Keratinocyte (primary cell): ENCODE measurements around the gene CCDC120. TPM values are rescaled to one million over a fixed set of nuclear protein-coding genes. Genes with fewer than 3 reads are reported as not detected.

ENCODE experiments used
- DNase-seq: peaks from one replicate; pipeline ENCODE4 v3.0.0-alpha.2; 2011; ENCODE audit warnings: low read depth, missing footprints, low spot score
- FAIRE-seq: peaks from 2 replicates; lab custom pipeline; 2011; peaks lifted over from hg19 to GRCh38; lab: Jason Lieb, UNC
- H2AFZ ChIP-seq: 2 replicates; pipeline ENCODE4 v1.6.0; 2012; ENCODE audit warnings: low read length, control low read depth, inconsistent platforms; ENCODE audit not compliant: control insufficient read depth
- H3K27ac ChIP-seq: 2 replicates; pipeline ENCODE4 v1.5.1; 2011; ENCODE audit warnings: low read length; ENCODE audit not compliant: control insufficient read depth, insufficient read depth
- H3K27me3 ChIP-seq: 3 replicates; pipeline ENCODE4 v1.6.0; 2011; ENCODE audit warnings: low read length; ENCODE audit not compliant: control insufficient read depth, insufficient read depth; ENCODE audit errors: extremely low read depth
- H3K36me3 ChIP-seq, 2 experiments: 2 replicates in 1 of 2; 3 replicates in 1 of 2; pipeline ENCODE4 v1.5.1; 2011; ENCODE audit warnings: low read length in 2 of 2, mild to moderate bottlenecking in 1 of 2; ENCODE audit not compliant: control insufficient read depth in 2 of 2, insufficient read depth in 2 of 2; ENCODE audit errors: extremely low read depth in 1 of 2
- H3K4me1 ChIP-seq: 3 replicates; pipeline ENCODE4 v1.5.1; 2011; ENCODE audit warnings: low read length; ENCODE audit not compliant: control insufficient read depth, insufficient read depth; ENCODE audit errors: extremely low read depth
- H3K4me2 ChIP-seq: 3 replicates; pipeline ENCODE4 v1.6.0; 2011; ENCODE audit warnings: low read depth, low read length; ENCODE audit not compliant: control insufficient read depth, insufficient read depth; ENCODE audit errors: extremely low read depth
- H3K4me3 ChIP-seq, 3 experiments: fragments of 200-600 bp in 1 of 3; sonication (generic) in 1 of 3; 2 replicates in 2 of 3; 3 replicates in 1 of 3; pipeline ENCODE4 v1.5.1; 2011 to 2016; ENCODE audit warnings: low read length in 3 of 3, mild to moderate bottlenecking in 3 of 3, control low read depth in 2 of 3, inconsistent platforms in 1 of 3, low read depth in 1 of 3, mixed read lengths in 1 of 3, mixed run types in 1 of 3, moderate library complexity in 1 of 3; ENCODE audit not compliant: control insufficient read depth in 2 of 3, insufficient read depth in 2 of 3; ENCODE audit errors: extremely low read depth in 1 of 3
- H3K79me2 ChIP-seq: 2 replicates; pipeline ENCODE4 v1.6.0; 2012; ENCODE audit warnings: low read length; ENCODE audit not compliant: control insufficient read depth, insufficient read depth
- H3K9ac ChIP-seq: 3 replicates; pipeline ENCODE4 v1.6.0; 2011; ENCODE audit warnings: low read length; ENCODE audit not compliant: control insufficient read depth, insufficient read depth; ENCODE audit errors: extremely low read depth
- H3K9me1 ChIP-seq: 3 replicates; pipeline ENCODE4 v1.6.0; 2011; ENCODE audit warnings: low read length; ENCODE audit not compliant: control insufficient read depth, insufficient read depth; ENCODE audit errors: extremely low read depth
- H3K9me3 ChIP-seq: 2 replicates; pipeline ENCODE4 v1.5.1; 2012; ENCODE audit warnings: low read depth, low read length; ENCODE audit not compliant: control insufficient read depth
- H4K20me1 ChIP-seq: 3 replicates; pipeline ENCODE4 v1.6.0; 2011; ENCODE audit warnings: low read length; ENCODE audit not compliant: control insufficient read depth, insufficient read depth; ENCODE audit errors: extremely low read depth
- EZH2 ChIP-seq: IDR thresholded peaks from one replicate; pipeline ENCODE4 v1.6.1; 2012; ENCODE audit warnings: inconsistent platforms, mild to moderate bottlenecking, low read length, moderate library complexity
- dilution Hi-C: fragments of 300-500 bp; cut with MboI; formaldehyde crosslinking; loops from one replicate; pipeline ENCODE4 v1.7.0; 2020; ENCODE audit warnings: low sequenced_read_pairs; ENCODE audit not compliant: extremely low pct_ligation_motif_present
- polyA plus RNA-seq, 5 experiments: library from polyadenylated mRNA; depleted of rRNA in 3 of 5; stranded (reverse) in 3 of 5; stranded (forward) in 1 of 5; unstranded in 1 of 5; fragments of >200 nt; gene quantifications; 1 replicate in 1 of 5; 2 replicates in 3 of 5; 3 replicates in 1 of 5; pipeline versions ENCODE4 v1.2.1 to v1.2.3, GENCODE V29; 2011 to 2012; ENCODE audit warnings: missing spikeins in 2 of 5, low read depth in 1 of 5, low replicate concordance in 1 of 5
- TF ChIP-seq, protein P1 (sequence below), 3 experiments: IDR thresholded peaks in 1 of 3; conservative IDR thresholded peaks in 1 of 3; optimal IDR thresholded peaks in 1 of 3; 2 replicates in 2 of 3; 3 replicates in 1 of 3; pipeline versions ENCODE3 to v1.5.1; 2011; ENCODE audit warnings: low read length in 3 of 3, mild to moderate bottlenecking in 3 of 3, moderate library complexity in 2 of 3, control low read depth in 1 of 3, inconsistent platforms in 1 of 3; ENCODE audit not compliant: insufficient read depth in 2 of 3; ENCODE audit errors: extremely low read depth in 1 of 3

The CCDC120 gene
- polyA plus RNA-seq, 1 donor (not counting 4 experiments of a cell fraction or from before 2014, with no cell fraction given), result 4.9 TPM

DNA sequence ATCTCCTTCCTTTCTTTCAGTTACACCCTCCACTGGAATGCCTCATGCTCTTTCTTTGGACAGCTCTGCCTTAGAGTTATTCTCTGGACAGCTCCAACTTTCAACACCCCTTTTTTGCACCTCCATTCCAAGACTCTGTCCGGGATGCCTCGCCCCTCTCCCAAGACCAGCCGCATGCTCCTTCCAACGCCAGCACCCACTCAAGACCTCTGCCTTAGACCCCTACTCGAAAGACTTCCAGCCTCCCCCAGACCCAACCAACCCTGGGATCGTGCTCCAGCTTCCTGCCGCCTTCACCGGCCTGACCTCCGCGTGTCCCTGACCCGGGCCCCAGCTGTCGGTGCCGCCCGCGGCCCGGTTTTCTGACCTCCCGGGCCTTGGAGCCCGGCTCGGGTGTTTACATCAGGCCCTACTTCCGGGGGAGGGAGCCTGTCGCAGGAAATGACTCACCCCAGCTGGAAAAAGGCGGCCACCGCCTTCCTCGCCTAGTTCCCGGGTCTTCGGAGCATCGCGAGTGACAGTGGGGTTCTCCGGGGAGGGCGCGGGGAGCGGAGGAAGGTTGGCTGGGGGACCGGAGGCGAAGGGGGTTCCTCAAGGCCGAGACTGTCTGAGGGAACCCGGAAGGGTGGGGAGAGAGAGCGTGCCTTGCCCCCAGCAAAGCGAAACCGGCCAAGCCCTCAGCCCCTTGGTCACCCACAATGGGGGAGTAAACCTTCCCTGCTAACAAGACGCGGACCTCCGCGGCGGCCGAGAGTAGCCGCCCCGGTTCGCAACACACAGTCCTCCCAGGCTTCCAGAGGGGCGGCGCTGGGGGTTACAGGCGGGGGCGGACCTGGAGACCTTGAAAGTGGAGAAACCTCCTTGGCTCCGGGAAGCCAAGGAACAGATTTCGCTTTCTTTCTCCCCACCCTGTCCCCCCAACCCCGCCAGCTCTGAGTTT is 21.0 kb downstream of the CCDC120 start, which contains the start of gene WDR45:
Gene WDR45, minus strand, starts transcription at position 399 of the 940 bp plus-strand sequence. CDS start 1,792 bp downstream, outside the sequence.
- Histone ChIP-seq H2AFZ (peak within 1 kb of the TSS; percentile 43), H3K27ac (peak within 1 kb of the TSS; percentile 82), H3K4me3 (peak within 1 kb of the TSS; percentile 62 to 80 (median 70)), H3K4me1 (no peaks in the 10 kb centered on the region), H3K9me1 (no peaks in the 10 kb centered on the region), H3K27me3 (no peaks in the 10 kb centered on the region), H3K79me2 (no peaks in the 10 kb centered on the region), H3K9ac (peak within 1 kb of the TSS; percentile 91), H4K20me1 (no peaks in the 10 kb centered on the region), H3K36me3 (no peaks in the 10 kb centered on the region), H3K4me2 (peak within 1 kb of the TSS; percentile 81), H3K9me3 (no peaks in the 10 kb centered on the region)
- FAIRE-seq (no peak), DNase-seq (no peak)
- dilution Hi-C loops, result no loop called here
- TF ChIP-seq EZH2, result no peak
- TF ChIP-seq, protein P1, sequence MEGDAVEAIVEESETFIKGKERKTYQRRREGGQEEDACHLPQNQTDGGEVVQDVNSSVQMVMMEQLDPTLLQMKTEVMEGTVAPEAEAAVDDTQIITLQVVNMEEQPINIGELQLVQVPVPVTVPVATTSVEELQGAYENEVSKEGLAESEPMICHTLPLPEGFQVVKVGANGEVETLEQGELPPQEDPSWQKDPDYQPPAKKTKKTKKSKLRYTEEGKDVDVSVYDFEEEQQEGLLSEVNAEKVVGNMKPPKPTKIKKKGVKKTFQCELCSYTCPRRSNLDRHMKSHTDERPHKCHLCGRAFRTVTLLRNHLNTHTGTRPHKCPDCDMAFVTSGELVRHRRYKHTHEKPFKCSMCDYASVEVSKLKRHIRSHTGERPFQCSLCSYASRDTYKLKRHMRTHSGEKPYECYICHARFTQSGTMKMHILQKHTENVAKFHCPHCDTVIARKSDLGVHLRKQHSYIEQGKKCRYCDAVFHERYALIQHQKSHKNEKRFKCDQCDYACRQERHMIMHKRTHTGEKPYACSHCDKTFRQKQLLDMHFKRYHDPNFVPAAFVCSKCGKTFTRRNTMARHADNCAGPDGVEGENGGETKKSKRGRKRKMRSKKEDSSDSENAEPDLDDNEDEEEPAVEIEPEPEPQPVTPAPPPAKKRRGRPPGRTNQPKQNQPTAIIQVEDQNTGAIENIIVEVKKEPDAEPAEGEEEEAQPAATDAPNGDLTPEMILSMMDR (optimal IDR thresholded peaks at IDR 0.05 in 1 of 3, IDR thresholded peaks at IDR 0.05 in 1 of 3, conservative IDR thresholded peaks at IDR 0.05 in 1 of 3; ENCODE audit: extremely low read depth in 1 of 3, insufficient read depth in 2 of 3, low read length in 3 of 3), result no peak

DNA sequence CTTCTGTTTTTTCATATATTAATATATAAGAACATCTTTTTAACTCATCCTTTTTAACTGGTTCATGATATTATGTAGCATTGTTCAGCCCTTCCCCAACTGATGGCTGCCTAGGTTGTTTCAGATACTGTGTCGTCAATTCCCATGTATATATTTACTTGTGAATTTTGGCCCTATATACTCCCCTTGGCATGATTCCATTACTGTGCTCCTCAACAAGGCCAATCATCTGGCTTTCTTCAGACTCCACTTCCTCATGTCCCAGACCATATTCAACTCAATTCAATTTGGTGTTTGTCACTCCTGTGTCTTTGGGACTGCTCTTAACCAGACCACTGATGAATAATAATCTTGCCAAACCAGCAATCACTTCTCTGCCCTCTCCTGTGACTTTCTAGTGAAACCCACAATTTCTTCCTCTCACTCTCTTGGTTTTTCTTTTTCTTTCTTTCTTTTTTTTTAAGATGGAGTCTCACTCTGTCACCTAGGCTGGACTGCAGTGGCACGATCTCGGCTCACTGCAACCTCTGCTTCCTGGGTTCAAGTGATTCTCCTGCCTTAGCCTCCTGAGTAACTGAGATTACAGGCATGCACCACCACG is 23.6 kb downstream of the CCDC120 start:
- no peak overlapping the region for H3K27ac ChIP-seq
- H3K9me1 ChIP-seq, result no peaks in the 10 kb centered on the region
- FAIRE-seq (no peak), DNase-seq (no peak)
- no peaks in the 10 kb centered on the region for H3K4me1 ChIP-seq
- no peaks in the 10 kb centered on the region for H3K79me2 ChIP-seq
- H3K36me3 ChIP-seq, result no peaks in the 10 kb centered on the region
- H3K4me2 ChIP-seq, result no peak overlapping the region
- no peak overlapping the region for H2AFZ ChIP-seq
- TF ChIP-seq, protein P1 (optimal IDR thresholded peaks at IDR 0.05 in 1 of 3, IDR thresholded peaks at IDR 0.05 in 1 of 3, conservative IDR thresholded peaks at IDR 0.05 in 1 of 3; ENCODE audit: extremely low read depth in 1 of 3, insufficient read depth in 2 of 3, low read length in 3 of 3), result no peak
- TF ChIP-seq EZH2, result no peak
- H3K27me3 ChIP-seq, result no peaks in the 10 kb centered on the region
- no peak overlapping the region for H3K4me3 ChIP-seq
- no peaks in the 10 kb centered on the region for H4K20me1 ChIP-seq
- H3K9ac ChIP-seq, result no peak overlapping the region
- dilution Hi-C loops, result no loop called here
- no peaks in the 10 kb centered on the region for H3K9me3 ChIP-seq
